WI38 (cell line): ENCODE results near the gene TUBA1C.

Source experiments
- H3K4me3 ChIP-seq: 2 replicates; pipeline ENCODE4 v1.5.1; 2011; ENCODE audit warnings: low read depth, mild to moderate bottlenecking, control low read depth, low read length
- CTCF ChIP-seq: IDR thresholded peaks from 2 replicates; pipeline ENCODE4 v1.5.1; 2012; ENCODE audit warnings: low read depth, mild to moderate bottlenecking, control low read depth, low read length

Gene TUBA1C

GRCh38 chr12:49323524-49324097, 58.7 kb downstream of the TUBA1C start:
- no peak for TF ChIP-seq CTCF
- H3K4me3 ChIP-seq: peak overlapping the region; percentile 80
